IMR-90 (cell line): ENCODE results near the gene TEX36. TPM values are rescaled to one million over a fixed set of nuclear protein-coding genes. Genes with fewer than 3 reads are reported as not detected.

Experiments used
- ATAC-seq: fragments of 200-7000 bp; cut with Tn5 transposase; 2 replicates; pipeline ENCODE4 v1.9.1; 2020; ENCODE audit warnings: low read depth, mild to moderate bottlenecking, moderate library complexity
- BruUV-seq: library from RNA; stranded (reverse); fragments of 400-500 nt; replicated peaks from 2 replicates; lab custom pipeline; 2021; lab: Mats Ljungman, UMichigan
- CTCF ChIA-PET: fragments of 300-600 bp; formaldehyde crosslinking; extraction: SDS; loops from one replicate; lab custom pipeline; 2021; ENCODE audit warnings: antibody characterized with exemption; lab: Yijun Ruan, JAX
- POLR2A ChIA-PET: fragments of 300-600 bp; sonication (Branson Sonifier 250); formaldehyde crosslinking; loops from one replicate; lab custom pipeline; 2022; ENCODE audit warnings: antibody characterized with exemption; ENCODE audit not compliant: unreplicated experiment; lab: Charles Lee
- DNase-seq: peaks from one replicate; pipeline ENCODE4 v3.0.0; 2013
- H2AFZ ChIP-seq: replicated peaks from 2 replicates; pipeline ENCODE3; 2013; ENCODE audit warnings: low read length, mild to moderate bottlenecking; ENCODE audit not compliant: poor library complexity
- H2AK5ac ChIP-seq: 2 replicates; pipeline ENCODE4 v1.6.1; 2013; ENCODE audit warnings: low read depth, low read length, inconsistent platforms
- H2AK9ac ChIP-seq: replicated peaks from 2 replicates; pipeline ENCODE3; 2013; ENCODE audit warnings: mild to moderate bottlenecking, low read depth, low read length, moderate library complexity; ENCODE audit not compliant: poor library complexity
- H2BK120ac ChIP-seq: 2 replicates; pipeline ENCODE4 v1.6.1; 2013; ENCODE audit warnings: low read depth, low read length, inconsistent platforms
- H2BK15ac ChIP-seq: 3 replicates; pipeline ENCODE4 v1.6.1; 2013; ENCODE audit warnings: low read depth, low read length, inconsistent platforms
- H2BK20ac ChIP-seq: 2 replicates; pipeline ENCODE4 v1.6.1; 2013; ENCODE audit warnings: low read depth, mild to moderate bottlenecking, inconsistent platforms, low read length, moderate library complexity
- H2BK5ac ChIP-seq: 2 replicates; pipeline ENCODE4 v1.6.1; 2013; ENCODE audit warnings: mild to moderate bottlenecking, low read depth, low read length, inconsistent platforms; ENCODE audit not compliant: poor library complexity, severe bottlenecking
- H3K14ac ChIP-seq: replicated peaks from 2 replicates; pipeline ENCODE4 v1.6.1; 2013; ENCODE audit warnings: low read depth, low read length, inconsistent platforms
- H3K18ac ChIP-seq: 2 replicates; pipeline ENCODE4 v1.6.1; 2013; ENCODE audit warnings: low read depth, low read length, control low read depth
- H3K23ac ChIP-seq: 2 replicates; pipeline ENCODE4 v1.6.1; 2013; ENCODE audit warnings: low read depth, low read length, inconsistent platforms
- H3K27ac ChIP-seq: 2 replicates; pipeline ENCODE4 v1.5.1; 2013; ENCODE audit warnings: mild to moderate bottlenecking, control low read depth, low read length; ENCODE audit not compliant: insufficient read depth
- H3K27me3 ChIP-seq: 2 replicates; pipeline ENCODE4 v1.6.1; 2013; ENCODE audit warnings: low read length; ENCODE audit not compliant: control insufficient read depth, insufficient read depth
- H3K36me3 ChIP-seq: 2 replicates; pipeline ENCODE4 v1.6.1; 2013; ENCODE audit warnings: low read length, mixed read lengths; ENCODE audit not compliant: control insufficient read depth, insufficient read depth
- H3K4ac ChIP-seq: 2 replicates; pipeline ENCODE4 v1.6.1; 2013; ENCODE audit warnings: low read depth, low read length, inconsistent platforms
- H3K4me1 ChIP-seq: 2 replicates; pipeline ENCODE4 v1.6.1; 2013; ENCODE audit warnings: low read length, mixed read lengths; ENCODE audit not compliant: control insufficient read depth, insufficient read depth
- H3K4me2 ChIP-seq: 2 replicates; pipeline ENCODE4 v1.6.1; 2013; ENCODE audit warnings: low read depth, mild to moderate bottlenecking, control low read depth, low read length, moderate library complexity
- H3K4me3 ChIP-seq: 2 replicates; pipeline ENCODE4 v1.5.1; 2013; ENCODE audit warnings: low read depth, mild to moderate bottlenecking, control low read depth, low read length, moderate library complexity; ENCODE audit not compliant: insufficient read depth
- H3K56ac ChIP-seq: 2 replicates; pipeline ENCODE4 v1.6.1; 2013; ENCODE audit warnings: low read length, inconsistent platforms; ENCODE audit not compliant: insufficient read depth; ENCODE audit errors: extremely low read depth
- H3K79me1 ChIP-seq, 2 experiments: 2 replicates each; pipeline ENCODE4 v1.6.1; 2013; ENCODE audit warnings: low read length in 2 of 2, inconsistent platforms in 1 of 2, low read depth in 1 of 2
- H3K9ac ChIP-seq: 2 replicates; pipeline ENCODE4 v1.6.1; 2013; ENCODE audit warnings: low read depth, low read length, control low read depth
- H3K9me1 ChIP-seq: 2 replicates; pipeline ENCODE4 v1.6.1; 2013; ENCODE audit warnings: low read length, inconsistent platforms; ENCODE audit not compliant: insufficient read depth
- H3K9me3 ChIP-seq: 2 replicates; pipeline ENCODE4 v1.6.1; 2013; ENCODE audit warnings: low read length; ENCODE audit not compliant: control insufficient read depth, insufficient read depth
- H4K20me1 ChIP-seq: 2 replicates; pipeline ENCODE4 v1.6.1; 2013; ENCODE audit warnings: low read length, inconsistent platforms; ENCODE audit not compliant: insufficient read depth
- H4K5ac ChIP-seq: 2 replicates; pipeline ENCODE4 v1.6.1; 2013; ENCODE audit warnings: mild to moderate bottlenecking, low read depth, low read length, control low read depth
- H4K8ac ChIP-seq, 2 experiments: 2 replicates each; pipeline ENCODE4 v1.6.1; 2013; ENCODE audit warnings: low read depth in 2 of 2, low read length in 2 of 2, control low read depth in 1 of 2, inconsistent platforms in 1 of 2
- H4K91ac ChIP-seq: 2 replicates; pipeline ENCODE4 v1.6.1; 2013; ENCODE audit warnings: low read depth, low read length, inconsistent platforms; ENCODE audit not compliant: insufficient read depth
- MAFK ChIP-seq: IDR thresholded peaks from 2 replicates; pipeline ENCODE4 v1.6.1; 2012; ENCODE audit warnings: low read depth, low read length, improper control_type of control experiment
- MXI1 ChIP-seq: IDR thresholded peaks from 2 replicates; pipeline ENCODE4 v1.6.1; 2012; ENCODE audit warnings: low read depth, mild to moderate bottlenecking, low read length, moderate library complexity, borderline replicate concordance
- NFE2L2 ChIP-seq: fragments of 150-350 bp; IDR thresholded peaks from 2 replicates; pipeline ENCODE4 v1.6.1; 2016; ENCODE audit warnings: low read depth, mild to moderate bottlenecking, low read length
- RAD21 ChIP-seq: IDR thresholded peaks from 2 replicates; pipeline ENCODE4 v1.6.1; 2012; ENCODE audit warnings: low read length, improper control_type of control experiment
- RFX5 ChIP-seq: IDR thresholded peaks from 2 replicates; pipeline ENCODE4 v1.8.0; 2012; ENCODE audit warnings: low read depth, mild to moderate bottlenecking, low read length, moderate library complexity
- WGBS, 2 experiments: methylation state at CpG; one replicate each; pipeline versions ENCODE4 v1.1.5 to v1.1.7; 2013; ENCODE audit warnings: missing lambda C conversion rate in 2 of 2; ENCODE audit not compliant: insufficient read length in 1 of 2; ENCODE audit errors: extremely low coverage in 2 of 2; 5-methylcytosine and 5-hydroxymethylcytosine counted together
- dilution Hi-C: fragments of 300-500 bp; cut with HindIII; formaldehyde crosslinking; loops from one replicate; pipeline ENCODE4 v1.14.3; 2018; ENCODE audit warnings: low sequenced_read_pairs; ENCODE audit not compliant: unreplicated experiment
- in situ Hi-C: fragments of 300-500 bp; cut with MboI; formaldehyde crosslinking; loops from 3 replicates; pipeline ENCODE4 v1.14.3; 2019; ENCODE audit warnings: low sequenced_read_pairs, inconsistent platforms, mixed read lengths
- intact Hi-C: fragments of 100-400 bp; cut with micrococcal nuclease; formaldehyde crosslinking; loops from 2 replicates; pipeline ENCODE4 v1.10.0; 2022
- polyA plus RNA-seq, 3 experiments: library from polyadenylated mRNA; depleted of rRNA; stranded (reverse); fragments of >200 nt; gene quantifications; 2 replicates each; pipeline ENCODE4 v1.2.3, GENCODE V29; 2012; ENCODE audit warnings: low replicate concordance in 1 of 3
- total RNA-seq: library from RNA; depleted of rRNA; stranded (reverse); fragments of >200 nt; gene quantifications from 2 replicates; pipeline ENCODE4 v1.2.3, GENCODE V29; 2012

Gene TEX36
- total and polyA plus RNA-seq, 2 of the 4 experiments (the other 2 are of a cell fraction): not detected

GRCh38 chr10:125672884-125673283 lies 10.1 kb downstream of the TEX36 start:
- dilution Hi-C loops: no loop called here

More at GRCh38 chr10:125672884-125673283, 10.1 kb downstream of the TEX36 start:
- Histone ChIP-seq H2BK20ac (no peak overlapping the region), H3K18ac (no peak overlapping the region), H3K27ac (no peak overlapping the region), H3K36me3 (no peaks in the 10 kb centered on the region), H3K4me3 (no peak overlapping the region), H2AK5ac (no peak overlapping the region), H3K9ac (no peak overlapping the region), H2BK120ac (no peak overlapping the region), H2BK15ac (no peak overlapping the region), H2AFZ (no peak overlapping the region), H3K27me3 (no peaks in the 10 kb centered on the region), H3K79me1 (no peaks in the 10 kb centered on the region), H3K4ac (no peak overlapping the region), H3K14ac (no peak overlapping the region), H2AK9ac (no peak overlapping the region), H3K4me2 (no peak overlapping the region), H4K20me1 (no peaks in the 10 kb centered on the region), H2BK5ac (no peak overlapping the region), H3K23ac (no peak overlapping the region), H4K8ac (no peak overlapping the region), H3K9me3 (no peaks in the 10 kb centered on the region), H3K56ac (no peak overlapping the region), H3K9me1 (no peaks in the 10 kb centered on the region), H4K5ac (no peak overlapping the region), H4K91ac (no peak overlapping the region), H3K4me1 (no peaks in the 10 kb centered on the region)
- in situ Hi-C loops: no loop called here
- ChIA-PET CTCF (interaction anchor here (1.0 kb wide), 1 partner anchor 10 kb away, joined by 4 read pairs; no protein-coding TSS in a partner anchor), POLR2A (no interaction called here)
- no TSS peak for BruUV-seq
- DNase-seq (no peak), ATAC-seq (no peak)
- intact Hi-C loops: no loop called here
- TF ChIP-seq RFX5 (no peak), RAD21 (no peak), MXI1 (no peak), MAFK (no peak), NFE2L2 (no peak)
- no CpG with 5 or more reads among the region's 1 CpG for WGBS, 2 experiments
